Measurements from ENCODE around the gene VTI1A. TPM values are rescaled to one million over a fixed set of nuclear protein-coding genes. Genes with fewer than 3 reads are reported as not detected.

VTI1A gene
- total RNA-seq, 3 donors from 2014 or later, result 53.7 to 65.6 (median 59.2) TPM

DNA sequence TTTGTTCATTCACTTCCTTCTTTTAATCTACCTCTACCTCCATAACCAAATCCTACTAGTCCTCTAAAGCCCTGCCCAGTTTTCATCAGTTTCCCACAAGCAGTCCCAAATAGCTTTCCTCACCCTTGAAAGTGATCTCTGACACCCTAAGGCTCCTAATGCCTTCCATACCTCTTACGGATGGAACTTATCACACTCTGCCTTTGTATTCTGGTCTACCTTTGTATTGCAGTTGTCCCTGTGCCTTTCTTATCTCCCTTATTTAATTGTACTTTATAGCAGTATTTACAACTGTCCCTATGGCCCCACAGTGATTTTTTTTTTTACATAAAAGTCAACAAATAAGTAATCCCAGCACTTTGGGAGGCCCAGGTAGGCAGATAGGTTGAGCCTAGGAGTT lies 39.3 kb upstream of the VTI1A start:
- no peaks in the 10 kb centered on the region for H3K27me3 ChIP-seq
- intact Hi-C loops (cut with DNase I; ENCODE audit: low total_unique reads), result no loop called here
- no peaks in the 10 kb centered on the region for H3K9me3 ChIP-seq
- no peak overlapping the region for H3K27ac ChIP-seq
- DNase-seq (ENCODE audit: low spot score in 2 of 2), result no peak
- no peaks in the 10 kb centered on the region for H3K4me1 ChIP-seq
- TF ChIP-seq POLR2A (IDR thresholded peaks at IDR 0.05) (no peak), POLR2AphosphoS5 (IDR thresholded peaks at IDR 0.05) (no peak)
- TF ChIP-seq, protein P1, sequence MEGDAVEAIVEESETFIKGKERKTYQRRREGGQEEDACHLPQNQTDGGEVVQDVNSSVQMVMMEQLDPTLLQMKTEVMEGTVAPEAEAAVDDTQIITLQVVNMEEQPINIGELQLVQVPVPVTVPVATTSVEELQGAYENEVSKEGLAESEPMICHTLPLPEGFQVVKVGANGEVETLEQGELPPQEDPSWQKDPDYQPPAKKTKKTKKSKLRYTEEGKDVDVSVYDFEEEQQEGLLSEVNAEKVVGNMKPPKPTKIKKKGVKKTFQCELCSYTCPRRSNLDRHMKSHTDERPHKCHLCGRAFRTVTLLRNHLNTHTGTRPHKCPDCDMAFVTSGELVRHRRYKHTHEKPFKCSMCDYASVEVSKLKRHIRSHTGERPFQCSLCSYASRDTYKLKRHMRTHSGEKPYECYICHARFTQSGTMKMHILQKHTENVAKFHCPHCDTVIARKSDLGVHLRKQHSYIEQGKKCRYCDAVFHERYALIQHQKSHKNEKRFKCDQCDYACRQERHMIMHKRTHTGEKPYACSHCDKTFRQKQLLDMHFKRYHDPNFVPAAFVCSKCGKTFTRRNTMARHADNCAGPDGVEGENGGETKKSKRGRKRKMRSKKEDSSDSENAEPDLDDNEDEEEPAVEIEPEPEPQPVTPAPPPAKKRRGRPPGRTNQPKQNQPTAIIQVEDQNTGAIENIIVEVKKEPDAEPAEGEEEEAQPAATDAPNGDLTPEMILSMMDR (IDR thresholded peaks at IDR 0.05), result no peak
- no peaks in the 10 kb centered on the region for H3K36me3 ChIP-seq
- no peak overlapping the region for H3K4me3 ChIP-seq

DNA sequence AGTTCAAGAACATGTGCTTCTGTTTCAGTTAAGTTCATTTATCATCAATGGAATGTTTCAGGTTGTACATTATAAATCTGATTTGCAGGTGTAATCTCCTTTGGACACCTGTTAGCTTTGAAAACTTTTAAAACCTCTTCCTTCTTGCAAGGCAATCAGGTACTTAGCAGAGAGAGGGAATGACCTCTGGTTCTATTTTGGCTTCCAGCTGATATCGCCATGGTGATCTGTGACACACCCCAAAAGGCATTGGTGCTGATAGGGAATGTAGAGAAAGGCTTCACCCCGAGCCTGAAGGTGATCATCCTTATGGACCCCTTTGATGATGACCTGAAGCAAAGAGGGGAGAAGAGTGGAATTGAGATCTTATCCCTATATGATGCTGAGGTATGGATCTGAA lies 37.7 kb upstream of the VTI1A start:
- Histone ChIP-seq H3K4me1 (no peaks in the 10 kb centered on the region), H3K27ac (no peak overlapping the region), H3K27me3 (no peaks in the 10 kb centered on the region), H3K4me3 (no peak overlapping the region), H3K36me3 (no peaks in the 10 kb centered on the region), H3K9me3 (no peaks in the 10 kb centered on the region)
- DNase-seq (ENCODE audit: low spot score in 2 of 2), result no peak
- TF ChIP-seq POLR2A (IDR thresholded peaks at IDR 0.05), result no peak
- TF ChIP-seq, protein P1 (IDR thresholded peaks at IDR 0.05), result no peak
- no peak for TF ChIP-seq POLR2AphosphoS5 (IDR thresholded peaks at IDR 0.05)
- intact Hi-C loops (cut with DNase I; ENCODE audit: low total_unique reads), result no loop called here

DNA sequence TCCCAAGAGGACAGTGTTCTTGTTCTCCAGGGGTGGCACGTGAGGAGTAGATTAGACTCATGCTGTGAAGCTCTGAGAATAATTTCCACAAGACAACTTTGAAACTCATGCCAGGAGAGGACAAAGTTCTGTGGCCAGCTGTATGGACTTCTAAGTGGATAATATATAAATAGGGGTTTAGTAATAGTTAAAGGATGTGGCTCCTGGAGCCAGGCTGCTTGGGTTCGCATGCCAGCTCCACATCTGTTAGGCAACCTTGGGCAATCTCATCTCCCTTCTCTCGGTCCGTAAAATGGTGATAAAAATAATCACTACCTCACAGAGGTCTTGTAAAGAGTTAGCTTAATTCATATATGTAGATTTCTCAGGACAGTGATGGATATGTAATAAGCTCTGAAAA lies 37.3 kb upstream of the VTI1A start:
- no peak for DNase-seq (ENCODE audit: low spot score in 2 of 2)
- Histone ChIP-seq H3K9me3 (no peaks in the 10 kb centered on the region), H3K4me1 (no peaks in the 10 kb centered on the region), H3K36me3 (no peaks in the 10 kb centered on the region), H3K27me3 (no peaks in the 10 kb centered on the region), H3K27ac (no peak overlapping the region), H3K4me3 (no peak overlapping the region)
- intact Hi-C loops (cut with DNase I; ENCODE audit: low total_unique reads), result no loop called here
- TF ChIP-seq, protein P1 (IDR thresholded peaks at IDR 0.05), result no peak
- TF ChIP-seq POLR2A (IDR thresholded peaks at IDR 0.05) (no peak), POLR2AphosphoS5 (IDR thresholded peaks at IDR 0.05) (no peak)

DNA sequence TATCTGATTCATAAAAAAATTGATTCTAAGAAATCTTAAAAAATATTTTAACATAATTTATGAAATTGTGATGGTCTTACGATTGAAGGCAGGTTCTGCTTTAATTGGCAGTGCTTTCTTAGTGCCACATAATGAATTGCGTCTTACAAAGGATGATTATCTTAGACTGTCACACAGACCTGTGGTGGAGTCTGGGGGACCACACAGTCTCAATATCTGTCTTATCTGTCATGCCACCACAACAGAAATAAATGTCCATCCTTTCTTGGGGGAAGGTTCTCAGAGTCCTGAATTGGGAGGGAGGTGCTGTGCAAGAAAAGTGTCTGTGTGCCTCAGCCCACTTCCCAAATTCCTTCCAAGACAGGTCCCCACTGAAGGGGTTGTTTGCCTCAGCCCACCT lies 34.3 kb upstream of the VTI1A start:
- DNase-seq (ENCODE audit: low spot score in 2 of 2), result no peak
- Histone ChIP-seq H3K36me3 (no peaks in the 10 kb centered on the region), H3K27me3 (no peaks in the 10 kb centered on the region), H3K4me1 (no peaks in the 10 kb centered on the region), H3K4me3 (no peak overlapping the region), H3K9me3 (no peaks in the 10 kb centered on the region), H3K27ac (no peak overlapping the region)
- TF ChIP-seq POLR2AphosphoS5 (IDR thresholded peaks at IDR 0.05) (no peak), POLR2A (IDR thresholded peaks at IDR 0.05) (no peak)
- TF ChIP-seq, protein P1 (IDR thresholded peaks at IDR 0.05), result no peak
- intact Hi-C loops (cut with DNase I; ENCODE audit: low total_unique reads), result no loop called here

DNA sequence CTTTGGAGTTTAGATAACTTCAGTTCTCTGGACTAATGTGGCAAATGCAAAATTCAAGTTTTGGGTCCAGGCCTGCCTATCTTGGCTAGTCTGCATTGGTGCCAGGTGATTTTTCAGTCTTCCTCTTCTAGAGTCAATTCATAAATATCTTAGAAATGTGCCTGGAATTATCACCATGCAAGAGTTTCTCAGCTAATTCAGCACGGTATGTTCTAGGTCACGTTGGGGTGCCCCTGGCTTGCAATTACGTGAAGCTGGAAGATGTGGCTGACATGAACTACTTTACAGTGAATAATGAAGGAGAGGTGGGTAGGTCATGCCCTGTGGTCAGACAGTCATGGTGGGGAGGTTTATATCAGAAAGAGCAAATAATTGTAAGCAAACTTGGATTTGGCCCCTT lies 25.3 kb upstream of the VTI1A start:
- Histone ChIP-seq H3K9me3 (no peaks in the 10 kb centered on the region), H3K27ac (no peak overlapping the region)
- TF ChIP-seq POLR2A (IDR thresholded peaks at IDR 0.05) (no peak), POLR2AphosphoS5 (IDR thresholded peaks at IDR 0.05) (no peak)
- TF ChIP-seq, protein P1 (IDR thresholded peaks at IDR 0.05), result no peak

More for the DNA sequence above, 25.3 kb upstream of the VTI1A start:
- H3K36me3 ChIP-seq, result no peaks in the 10 kb centered on the region
- no peak overlapping the region for H3K4me3 ChIP-seq
- intact Hi-C loops (cut with DNase I; ENCODE audit: low total_unique reads), result no loop called here
- no peak for DNase-seq (ENCODE audit: low spot score in 2 of 2)
- H3K4me1 ChIP-seq, result no peaks in the 10 kb centered on the region
- H3K27me3 ChIP-seq, result no peaks in the 10 kb centered on the region

All from breast epithelium (tissue), 4 donors.